Left ventricle myocardium superior (tissue), 1 donor: ENCODE results near the gene NVL. TPM values are rescaled to one million over a fixed set of nuclear protein-coding genes. Genes with fewer than 3 reads are reported as not detected.
"Not testable (repeated sequence)": the region's sequence is repeated elsewhere in the genome, so short reads cannot be mapped to it uniquely, and the experiment has no call there.

ENCODE experiments used
- ATAC-seq: fragments of 200-7000 bp; cut with Tn5 transposase; one replicate; pipeline ENCODE4 v1.9.1; 2020; ENCODE audit warnings: mild to moderate bottlenecking, moderate library complexity
- DNase-seq: peaks from one replicate; pipeline ENCODE4 v3.0.0-alpha.2; 2020
- intact Hi-C: fragments of 100-400 bp; cut with micrococcal nuclease; formaldehyde crosslinking; loops from one replicate; pipeline ENCODE4 v1.11.0; 2022
- long read RNA-seq: library from polyadenylated mRNA; unstranded; transcript quantifications from one replicate; pipeline ENCODE4 v2.0.0, GENCODE V29; 2021
- total RNA-seq: library from RNA; stranded (reverse); fragmentation: NEBNext Ultra II Directional; extraction: Animal tissue kit (Norgen Biotek cat#: 25700); gene quantifications from one replicate; pipeline ENCODE4 v1.2.1, GENCODE V29; 2021
- donor health status: DM: no; HTN: yes; CAD: no; lungs with severe emphysema.

NVL gene
- 9.5 TPM for total RNA-seq
- long read RNA-seq, partial matches to known transcripts = 1 of 9 reads
- long read RNA-seq, other reads (novel, unspliced or antisense) = 4 of 9 reads

GRCh38 chr1:224329842-224330753 is at the start of gene NVL:
Gene NVL, minus strand, starts transcription at chr1:224330172. Its CDS starts 45 bp downstream, at chr1:224330127.
- peak; percentile 88 for DNase-seq
- peak; percentile 99 for ATAC-seq
- intact Hi-C loops = loop anchor here (5.0 kb wide), 1 partner anchor 218 kb away; the partner anchor contains the start of gene FBXO28

- intact Hi-C loops = no loop called here
- ATAC-seq (no peak), DNase-seq (no peak)
These were observed 49.1 kb upstream of the NVL start for GRCh38 chr1:224378855-224379631.

- intact Hi-C loops = no loop called here
- DNase-seq = no peak
- peak; percentile 81 for ATAC-seq
These were observed 47.7 kb upstream of the NVL start for GRCh38 chr1:224377676-224378006.

GRCh38 chr1:224375059-224375458 is 45.1 kb upstream of the NVL start:
- intact Hi-C loops = no loop called here
- ATAC-seq = no peak
- DNase-seq = no peak

- intact Hi-C loops = no loop called here
- ATAC-seq = no peak
- DNase-seq = no peak
These were observed 43.1 kb upstream of the NVL start for GRCh38 chr1:224373008-224373590.

GRCh38 chr1:224368409-224368808 is 38.4 kb upstream of the NVL start:
- intact Hi-C loops = no loop called here
- peak; percentile 73 for ATAC-seq
- no peak for DNase-seq

- intact Hi-C loops = no loop called here
- DNase-seq (no peak), ATAC-seq (no peak)
These were observed 29.2 kb upstream of the NVL start for GRCh38 chr1:224359207-224359606.

GRCh38 chr1:224358237-224358636 is 28.3 kb upstream of the NVL start:
- intact Hi-C loops = no loop called here
- ATAC-seq (no peak), DNase-seq (no peak)

GRCh38 chr1:224357626-224358124 is 27.7 kb upstream of the NVL start:
- no peak for ATAC-seq
- intact Hi-C loops = no loop called here
- no peak for DNase-seq

- intact Hi-C loops = no loop called here
- peak; percentile 94 for DNase-seq
- ATAC-seq = peak; percentile 98
These were observed 27.0 kb upstream of the NVL start, which contains the start of gene CNIH4 for GRCh38 chr1:224356685-224357625. Gene CNIH4, plus strand, starts transcription at chr1:224356879. Its CDS starts 46 bp downstream, at chr1:224356925.

GRCh38 chr1:224353975-224354925 is 24.3 kb upstream of the NVL start:
- intact Hi-C loops = no loop called here
- ATAC-seq (no peak), DNase-seq (no peak)

GRCh38 chr1:224352436-224353085 is 22.6 kb upstream of the NVL start:
- DNase-seq, intact Hi-C loops, ATAC-seq: not testable (repeated sequence)

- intact Hi-C loops, ATAC-seq: not testable (repeated sequence)
These were observed 19.7 kb upstream of the NVL start for GRCh38 chr1:224349716-224350115.

GRCh38 chr1:224348137-224348536 is 18.2 kb upstream of the NVL start:
- DNase-seq (no peak), ATAC-seq (no peak)
- intact Hi-C loops = no loop called here

More at GRCh38 chr1:224349716-224350115, 19.7 kb upstream of the NVL start:
- DNase-seq = not testable (repeated sequence)

GRCh38 chr1:224343679-224344078 is 13.7 kb upstream of the NVL start:
- intact Hi-C loops = no loop called here
- no peak for ATAC-seq
- no peak for DNase-seq

- DNase-seq (peak; percentile 40), ATAC-seq (peak; percentile 52)
- intact Hi-C loops = not testable (repeated sequence)
These were observed 10.7 kb upstream of the NVL start for GRCh38 chr1:224340453-224341384.
